Endothelial cell of umbilical vein (primary cell): ENCODE data around the gene VIPR2. TPM values are rescaled to one million over a fixed set of nuclear protein-coding genes. Genes with fewer than 3 reads are reported as not detected.

Experiments
- BruUV-seq: library from RNA; stranded (reverse); fragments of 400-500 nt; replicated peaks from 2 replicates; lab custom pipeline; 2021; lab: Mats Ljungman, UMichigan
- CTCF ChIA-PET: fragments of 300-600, 350-600 bp; sonication (Branson Sonifier 250); formaldehyde crosslinking; loops from one replicate; lab custom pipeline; 2021; ENCODE audit warnings: antibody characterized with exemption, inconsistent platforms; lab: Charles Lee
- POLR2A ChIA-PET: fragments of 300-600, 350-600 bp; sonication (Branson Sonifier 250); formaldehyde crosslinking; loops from one replicate; lab custom pipeline; 2021; ENCODE audit warnings: antibody characterized with exemption, inconsistent platforms; lab: Charles Lee
- DNase-seq: peaks from one replicate; pipeline ENCODE4 v3.0.0-alpha.2; 2011; ENCODE audit warnings: low read depth, low spot score
- FAIRE-seq: peaks from 2 replicates; lab custom pipeline; 2011; peaks lifted over from hg19 to GRCh38; lab: Jason Lieb, UNC
- H2AFZ ChIP-seq: 2 replicates; pipeline ENCODE4 v1.6.0; 2012; ENCODE audit warnings: low read depth, low read length, control low read depth, inconsistent platforms
- H3K27ac ChIP-seq: 2 replicates; pipeline ENCODE4 v1.5.1; 2011; ENCODE audit warnings: low read depth, mild to moderate bottlenecking, control low read depth, low read length, moderate library complexity; ENCODE audit not compliant: insufficient read depth
- H3K27me3 ChIP-seq, 2 experiments: 2 replicates each; pipeline versions ENCODE4 v1.6.0 to v1.6.1; 2011; ENCODE audit warnings: low read length in 2 of 2, mixed read lengths in 1 of 2; ENCODE audit not compliant: control insufficient read depth in 2 of 2, insufficient read depth in 2 of 2
- H3K36me3 ChIP-seq, 2 experiments: 2 replicates in 1 of 2; 3 replicates in 1 of 2; pipeline ENCODE4 v1.5.1; 2011; ENCODE audit warnings: low read length in 2 of 2, mild to moderate bottlenecking in 1 of 2, moderate library complexity in 1 of 2; ENCODE audit not compliant: control insufficient read depth in 2 of 2, insufficient read depth in 2 of 2; ENCODE audit errors: extremely low read depth in 1 of 2
- H3K4me1 ChIP-seq: 3 replicates; pipeline ENCODE4 v1.5.1; 2011; ENCODE audit warnings: mild to moderate bottlenecking, low read length; ENCODE audit not compliant: control insufficient read depth, insufficient read depth; ENCODE audit errors: extremely low read depth
- H3K4me2 ChIP-seq: 2 replicates; pipeline ENCODE4 v1.6.1; 2011; ENCODE audit warnings: low read length, control low read depth, mixed read lengths; ENCODE audit not compliant: insufficient read depth
- H3K4me3 ChIP-seq, 3 experiments: fragments of 200-600 bp in 1 of 3; sonication (generic), shearing (Covaris generic) in 1 of 3; replicated peaks in 1 of 3; 2 replicates each; pipeline ENCODE4 v1.5.1; 2011 to 2016; ENCODE audit warnings: control low read depth in 3 of 3, low read length in 3 of 3, mild to moderate bottlenecking in 2 of 3, inconsistent platforms in 1 of 3, low read depth in 1 of 3, moderate library complexity in 1 of 3; ENCODE audit not compliant: insufficient read depth in 1 of 3
- H3K79me2 ChIP-seq: 2 replicates; pipeline ENCODE4 v1.6.0; 2012; ENCODE audit warnings: low read length, inconsistent platforms; ENCODE audit not compliant: control insufficient read depth, insufficient read depth
- H3K9ac ChIP-seq: replicated peaks from 2 replicates; pipeline ENCODE3; 2011; ENCODE audit warnings: low read length, control low read depth; ENCODE audit not compliant: insufficient read depth; ENCODE audit errors: extremely low read depth
- H3K9me1 ChIP-seq: replicated peaks from 3 replicates; pipeline ENCODE4 v1.6.0; 2011; ENCODE audit warnings: mild to moderate bottlenecking, low read length; ENCODE audit not compliant: control insufficient read depth, insufficient read depth; ENCODE audit errors: extremely low read depth
- H3K9me3 ChIP-seq: replicated peaks from 2 replicates; pipeline ENCODE4 v1.5.1; 2012; ENCODE audit warnings: low read length, inconsistent platforms; ENCODE audit not compliant: control insufficient read depth, insufficient read depth
- H4K20me1 ChIP-seq: replicated peaks from 2 replicates; pipeline ENCODE3; 2011; ENCODE audit warnings: mild to moderate bottlenecking, low read length; ENCODE audit not compliant: control insufficient read depth, insufficient read depth; ENCODE audit errors: extremely low read depth
- CTCF ChIP-seq, 2 donors: IDR thresholded peaks; 1 replicate in 1 of 2; 2 replicates in 1 of 2; pipeline ENCODE4 v1.5.1; 2011; ENCODE audit warnings: low read length in 2 of 2, mild to moderate bottlenecking in 2 of 2, moderate library complexity in 2 of 2, control low read depth in 1 of 2, inconsistent platforms in 1 of 2, low read depth in 1 of 2; ENCODE audit not compliant: insufficient read depth in 1 of 2; ENCODE audit errors: extremely low read depth in 1 of 2
- EZH2 ChIP-seq: IDR thresholded peaks from 2 replicates; pipeline ENCODE4 v1.6.1; 2012; ENCODE audit warnings: borderline replicate concordance, low read depth, mild to moderate bottlenecking, moderate library complexity, low read length, inconsistent platforms; ENCODE audit not compliant: severe bottlenecking
- FOS ChIP-seq: IDR thresholded peaks from 2 replicates; pipeline ENCODE4 v1.6.1; 2011; ENCODE audit warnings: mild to moderate bottlenecking, low read length, moderate library complexity, borderline replicate concordance; ENCODE audit not compliant: insufficient read depth
- GATA2 ChIP-seq: IDR thresholded peaks from 2 replicates; pipeline ENCODE4 v1.7.0; 2011; ENCODE audit warnings: low read depth, mild to moderate bottlenecking, moderate library complexity, mixed read lengths, low read length; ENCODE audit not compliant: insufficient read length, insufficient read depth
- JUN ChIP-seq: IDR thresholded peaks from 2 replicates; pipeline ENCODE4 v1.6.1; 2011; ENCODE audit warnings: borderline replicate concordance, low read depth; ENCODE audit not compliant: insufficient read length, insufficient read depth
- MAX ChIP-seq: IDR thresholded peaks from 2 replicates; pipeline ENCODE4 v1.6.1; 2011; ENCODE audit not compliant: insufficient read depth, insufficient read length
- MYC ChIP-seq: IDR thresholded peaks from one replicate; pipeline ENCODE4 v1.6.1; 2011; ENCODE audit warnings: mild to moderate bottlenecking, low read depth, low read length
- POLR2A ChIP-seq: IDR thresholded peaks from 2 replicates; pipeline ENCODE4 v1.6.1; 2012; ENCODE audit warnings: low read depth, mild to moderate bottlenecking, control low read depth, low read length
- POLR2AphosphoS5 ChIP-seq: IDR thresholded peaks from 2 replicates; pipeline ENCODE4 v1.6.1; 2012; ENCODE audit warnings: low read depth, mild to moderate bottlenecking, control low read depth, low read length, moderate library complexity; ENCODE audit not compliant: insufficient read depth
- dilution Hi-C: fragments of 300-500 bp; cut with MboI; formaldehyde crosslinking; loops from one replicate; pipeline ENCODE4 v1.15.0; 2019; ENCODE audit warnings: low sequenced_read_pairs; ENCODE audit not compliant: extremely low pct_ligation_motif_present
- intact Hi-C: fragments of 100-400 bp; cut with micrococcal nuclease; formaldehyde crosslinking; loops from one replicate; pipeline ENCODE4 v1.10.0; 2022
- polyA plus RNA-seq, 4 experiments: library from polyadenylated mRNA; depleted of rRNA in 3 of 4; stranded (reverse) in 3 of 4; unstranded in 1 of 4; fragments of >200 nt; gene quantifications; 2 replicates each; pipeline versions ENCODE4 v1.2.1 to v1.2.3, GENCODE V29; 2011 to 2012; ENCODE audit warnings: missing spikeins in 1 of 4
- total RNA-seq: library from RNA; stranded (reverse); gene quantifications from 2 replicates; pipeline ENCODE4 v1.2.3, GENCODE V29; 2021

VIPR2 gene
- total and polyA plus RNA-seq, 2 donors (not counting 3 experiments of a cell fraction or from before 2014, with no cell fraction given) = not detected

GRCh38 chr7:159169391-159169790 is 24.7 kb upstream of the VIPR2 start:
- H2AFZ ChIP-seq = no peak overlapping the region
- FAIRE-seq (no peak), DNase-seq (no peak)
- dilution Hi-C loops (no loop called here), intact Hi-C loops (no loop called here)
- no peak overlapping the region for H3K4me3 ChIP-seq
- no peak overlapping the region for H3K9ac ChIP-seq
- no TSS peak for BruUV-seq
- no peaks in the 10 kb centered on the region for H4K20me1 ChIP-seq
- H3K27me3 ChIP-seq = no peaks in the 10 kb centered on the region
- H3K4me1 ChIP-seq = no peaks in the 10 kb centered on the region
- no peaks in the 10 kb centered on the region for H3K79me2 ChIP-seq
- H3K4me2 ChIP-seq = no peak overlapping the region
- H3K27ac ChIP-seq = no peak overlapping the region
- no peaks in the 10 kb centered on the region for H3K36me3 ChIP-seq
- POLR2A ChIA-PET = no interaction called here
- CTCF ChIA-PET = no interaction called here
- TF ChIP-seq FOS = no peak
- TF ChIP-seq POLR2AphosphoS5 = no peak
- no peak for TF ChIP-seq JUN
- TF ChIP-seq GATA2 = no peak
- no peak for TF ChIP-seq EZH2
- TF ChIP-seq MYC = no peak
- TF ChIP-seq MAX = no peak
- TF ChIP-seq POLR2A = no peak
- no peaks in the 10 kb centered on the region for H3K9me1 ChIP-seq
- H3K9me3 ChIP-seq = peaks cover 2% of the 10 kb centered on the region

- no peak for DNase-seq
- Histone ChIP-seq H3K79me2 (no peaks in the 10 kb centered on the region), H3K9ac (no peak overlapping the region), H3K9me3 (peaks cover 2% of the 10 kb centered on the region), H3K9me1 (no peaks in the 10 kb centered on the region), H3K27ac (no peak overlapping the region), H3K4me1 (no peaks in the 10 kb centered on the region), H3K4me2 (no peak overlapping the region), H3K27me3 (no peaks in the 10 kb centered on the region), H3K4me3 (no peak overlapping the region), H4K20me1 (no peaks in the 10 kb centered on the region), H3K36me3 (no peaks in the 10 kb centered on the region), H2AFZ (no peak overlapping the region)
- dilution Hi-C loops (no loop called here), intact Hi-C loops (no loop called here)
- FAIRE-seq = no peak
- TF ChIP-seq JUN (no peak), POLR2AphosphoS5 (no peak), FOS (no peak), CTCF (IDR thresholded peaks at IDR 0.05; ENCODE audit: extremely low read depth in 1 of 2, insufficient read depth in 1 of 2, low read depth in 1 of 2, low read length in 2 of 2) (no peak), EZH2 (no peak), GATA2 (no peak), MAX (no peak), MYC (no peak), POLR2A (no peak)
- BruUV-seq = no TSS peak
- ChIA-PET CTCF (no interaction called here), POLR2A (no interaction called here)
Measured at GRCh38 chr7:159167139-159167538, 22.5 kb upstream of the VIPR2 start.
